Panc1 (cell line): ENCODE measurements around the gene MDN1.

Source experiments
- CTCF ChIP-seq: fragments of 450-650 bp; IDR thresholded peaks from 2 replicates; pipeline ENCODE4 v1.5.1; 2017; ENCODE audit warnings: mild to moderate bottlenecking
- POLR2AphosphoS5 ChIP-seq: IDR thresholded peaks from 2 replicates; pipeline ENCODE4 v1.6.1; 2012; ENCODE audit warnings: mild to moderate bottlenecking, low read depth, low read length, moderate library complexity
- REST ChIP-seq, 2 experiments: IDR thresholded peaks; 2 replicates each; pipeline ENCODE4 v1.6.1; 2011 to 2012; ENCODE audit warnings: low read depth in 2 of 2, control low read depth in 1 of 2, low read length in 1 of 2, mild to moderate bottlenecking in 1 of 2, moderate library complexity in 1 of 2; ENCODE audit not compliant: insufficient read depth in 1 of 2
- SIN3A ChIP-seq: IDR thresholded peaks from 2 replicates; pipeline ENCODE4 v1.6.1; 2012; ENCODE audit warnings: low read depth, mild to moderate bottlenecking, low read length, moderate library complexity, borderline replicate concordance; ENCODE audit not compliant: insufficient read depth

- TF ChIP-seq POLR2AphosphoS5 (no peak), CTCF (no peak), REST (IDR thresholded peaks at IDR 0.05; ENCODE audit: insufficient read depth in 1 of 2, low read depth in 2 of 2, low read length in 1 of 2) (no peak), SIN3A (no peak)
Observed at GRCh38 chr6:89769572-89769971, 50.0 kb downstream of the MDN1 start.
